GM15510 (cell line): ENCODE results near the gene PARVB.

Source experiments
- POLR2A ChIP-seq: IDR thresholded peaks from 3 replicates; pipeline ENCODE4 v1.6.1; 2011; ENCODE audit warnings: borderline replicate concordance; ENCODE audit not compliant: insufficient read length; ENCODE audit errors: extremely low read depth

PARVB gene

GRCh38 chr22:44207981-44208317 lies 183.8 kb downstream of the PARVB start:
- no peak for TF ChIP-seq POLR2A

GRCh38 chr22:44209343-44209742 lies 185.2 kb downstream of the PARVB start:
- TF ChIP-seq POLR2A: no peak

DNA sequence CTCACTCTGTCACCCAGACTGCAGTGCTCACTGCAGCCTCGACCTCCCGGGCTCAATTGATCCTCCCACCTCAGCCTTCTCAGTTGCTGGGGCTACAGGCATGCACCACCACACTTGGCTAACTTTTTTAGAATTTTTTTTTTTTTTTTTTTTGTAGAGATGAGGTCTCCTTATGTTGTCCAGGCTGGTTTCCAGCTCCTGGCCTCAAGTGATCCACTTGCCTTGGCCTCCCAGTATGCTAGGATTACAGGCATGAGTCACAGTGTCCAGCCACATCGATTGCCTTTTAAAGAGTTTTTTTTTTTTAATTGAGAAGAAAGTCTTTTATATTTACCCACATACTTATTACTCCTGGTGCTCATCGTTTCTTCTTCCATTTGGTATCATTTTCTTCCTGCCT lies 186.6 kb downstream of the PARVB start:
- no peak for TF ChIP-seq POLR2A

- no peak for TF ChIP-seq POLR2A
Observed at GRCh38 chr22:44211256-44211945, 187.3 kb downstream of the PARVB start.

DNA sequence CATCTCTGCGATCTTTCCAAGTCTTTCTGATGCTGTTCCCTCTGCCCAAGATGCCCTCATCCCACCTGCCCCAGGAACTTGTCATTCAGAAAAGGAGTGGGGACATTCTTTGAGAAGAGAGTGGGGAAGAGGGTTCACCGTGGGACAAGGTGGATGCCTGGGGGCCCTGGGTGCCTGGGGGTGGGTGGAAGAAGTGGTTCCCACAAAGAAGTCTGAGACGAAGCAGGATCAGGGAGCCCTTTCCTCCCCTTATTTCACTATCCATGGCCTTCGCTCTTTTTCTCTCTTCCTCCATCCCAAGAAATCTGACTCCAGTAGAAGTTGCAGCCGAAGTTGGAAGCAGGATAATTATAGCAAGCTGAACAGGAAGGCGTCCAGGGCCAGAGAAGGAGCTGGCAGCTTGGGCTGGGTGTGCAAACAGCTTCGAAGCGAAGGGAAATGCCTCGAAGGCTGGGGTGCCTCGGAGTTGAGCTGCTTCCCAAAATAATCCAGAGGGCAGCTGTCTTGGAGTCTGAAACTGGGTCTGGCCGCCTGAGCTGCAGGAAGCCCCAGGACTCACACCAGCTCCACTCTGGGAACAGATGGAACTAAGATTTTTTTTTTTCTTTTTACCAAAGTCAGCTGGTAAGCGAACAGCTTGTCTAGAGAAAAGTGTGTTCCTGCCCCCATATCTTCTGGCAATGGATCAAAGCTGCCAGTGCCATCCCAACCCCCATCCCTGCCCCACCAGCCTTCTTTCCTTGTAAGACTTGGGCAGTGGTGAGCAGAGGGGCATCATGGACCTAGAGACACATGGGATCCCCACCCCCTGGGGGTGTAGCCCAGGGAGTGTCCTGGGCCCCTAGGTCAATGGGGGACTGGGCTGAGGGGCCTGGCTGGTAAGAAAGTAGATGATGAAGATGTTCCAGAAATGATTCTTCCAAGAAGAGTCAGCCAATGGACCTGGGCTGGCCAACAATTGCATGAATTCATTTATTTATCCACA lies 188.1 kb downstream of the PARVB start:
- TF ChIP-seq POLR2A: no peak

GRCh38 chr22:44212936-44213335 lies 188.8 kb downstream of the PARVB start:
- TF ChIP-seq POLR2A: no peak

- no peak for TF ChIP-seq POLR2A
Observed at GRCh38 chr22:44213489-44214043, 189.5 kb downstream of the PARVB start.

DNA sequence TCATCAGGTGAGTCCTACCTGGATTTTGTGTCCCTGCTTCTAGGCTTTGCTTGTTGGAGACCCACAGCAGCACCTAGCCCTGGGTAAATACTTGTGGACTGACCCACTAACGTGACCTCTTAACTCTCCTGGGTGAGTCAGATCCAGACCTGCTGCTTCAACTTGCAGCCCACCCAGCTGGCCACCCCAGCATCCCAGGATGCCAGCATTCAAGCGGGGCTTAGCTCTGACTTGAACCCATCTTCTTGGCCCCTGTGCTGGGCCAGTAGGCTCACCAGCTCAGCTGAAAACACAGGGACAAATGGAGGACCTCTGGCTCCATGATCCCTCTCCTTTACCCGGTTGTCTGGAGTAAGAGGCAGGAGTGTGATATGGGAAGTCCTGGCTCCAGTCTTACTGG lies 190.1 kb downstream of the PARVB start:
- TF ChIP-seq POLR2A: no peak

DNA sequence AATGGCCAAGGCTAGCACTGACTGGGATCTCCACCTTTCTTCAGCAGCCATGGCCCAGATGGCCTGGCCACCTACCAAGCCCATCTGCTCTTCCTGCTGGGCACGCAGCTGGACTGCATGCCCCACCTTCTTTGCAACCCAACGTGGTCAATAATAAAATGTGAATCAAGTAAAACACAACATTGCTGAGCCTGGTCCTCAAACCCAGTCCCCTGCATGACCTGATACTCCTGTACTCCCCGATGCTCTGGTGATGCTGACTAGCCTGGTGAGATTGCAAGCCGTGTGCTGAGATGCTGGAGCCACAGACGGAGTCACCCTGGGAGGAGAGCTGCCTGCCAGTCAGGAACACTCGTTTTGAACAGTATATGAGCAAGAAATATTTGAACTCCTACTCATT lies 190.7 kb downstream of the PARVB start:
- TF ChIP-seq POLR2A: no peak

GRCh38 chr22:44215287-44215686 lies 191.2 kb downstream of the PARVB start:
- no peak for TF ChIP-seq POLR2A

DNA sequence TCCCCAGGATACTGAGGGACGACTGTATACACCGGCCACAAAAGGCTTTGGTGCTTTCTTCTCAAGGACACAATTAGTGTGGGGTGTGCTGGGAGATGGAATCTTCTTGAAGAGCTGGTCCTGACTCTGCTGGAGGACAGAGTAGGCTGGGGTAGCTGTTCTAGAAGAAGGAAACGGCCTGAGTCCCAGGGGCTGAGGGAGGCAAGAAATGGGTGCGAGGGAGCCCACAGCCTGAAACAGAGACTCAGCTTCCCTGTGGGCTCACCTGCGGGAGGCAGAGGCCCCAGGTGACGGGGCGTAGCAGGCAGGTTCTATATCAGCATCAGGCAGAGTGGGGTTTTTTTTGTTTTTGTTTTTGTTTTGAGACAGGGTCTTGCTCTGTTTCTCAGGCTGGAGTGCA lies 193.2 kb downstream of the PARVB start:
- no peak for TF ChIP-seq POLR2A

GRCh38 chr22:44218071-44218470 lies 194.0 kb downstream of the PARVB start:
- no peak for TF ChIP-seq POLR2A

GRCh38 chr22:44219101-44219870 lies 195.2 kb downstream of the PARVB start:
- no peak for TF ChIP-seq POLR2A

DNA sequence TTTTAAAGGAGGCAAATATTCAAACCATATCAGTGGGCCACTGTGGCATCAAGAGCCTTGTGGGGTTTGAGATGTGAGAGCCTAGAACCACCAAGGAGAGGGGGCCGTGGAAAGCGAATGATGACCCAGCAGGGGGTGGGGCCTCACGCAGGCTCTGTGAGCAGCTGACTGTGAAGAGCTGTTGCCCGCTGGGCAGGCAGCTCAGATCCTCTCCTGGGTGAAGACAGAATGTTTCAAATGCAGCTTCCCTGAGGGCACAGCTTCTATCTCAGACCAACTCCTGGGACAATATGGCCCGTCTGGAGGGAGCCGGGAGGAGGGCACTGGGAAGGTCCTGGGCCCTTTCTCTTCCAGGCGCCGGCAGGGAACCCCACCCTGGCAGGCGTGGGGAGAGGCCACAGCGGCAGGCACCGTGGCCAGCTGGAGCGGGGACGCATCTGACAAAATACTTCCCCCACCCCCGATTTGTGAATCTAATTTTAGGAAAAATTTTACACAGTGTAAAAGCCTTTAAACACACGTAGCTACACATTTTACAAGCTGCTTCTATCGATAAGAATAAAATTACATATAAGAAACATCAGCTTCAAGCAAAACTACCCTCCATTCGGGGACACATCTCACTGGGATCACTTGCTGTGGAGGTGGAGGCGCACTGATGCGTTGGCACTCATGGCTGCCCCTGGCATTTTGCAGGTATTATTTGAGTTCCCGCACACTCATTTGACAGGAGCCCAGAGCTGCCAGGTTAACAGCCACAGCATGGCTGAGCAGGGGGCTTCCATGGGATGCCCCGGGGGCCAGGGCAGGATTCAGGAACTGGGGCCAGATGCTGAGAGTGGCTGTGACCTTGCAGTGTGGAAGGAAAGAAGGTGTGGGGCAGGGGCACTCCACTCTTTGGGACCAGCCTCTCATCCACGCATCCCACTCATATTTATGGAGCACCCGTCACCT lies 196.9 kb downstream of the PARVB start:
- TF ChIP-seq POLR2A: no peak
